ENCODE data around the gene NPBWR2.
A peak's percentile ranks its signal among the peaks of the same experiment; 100 is the strongest.

DNA sequence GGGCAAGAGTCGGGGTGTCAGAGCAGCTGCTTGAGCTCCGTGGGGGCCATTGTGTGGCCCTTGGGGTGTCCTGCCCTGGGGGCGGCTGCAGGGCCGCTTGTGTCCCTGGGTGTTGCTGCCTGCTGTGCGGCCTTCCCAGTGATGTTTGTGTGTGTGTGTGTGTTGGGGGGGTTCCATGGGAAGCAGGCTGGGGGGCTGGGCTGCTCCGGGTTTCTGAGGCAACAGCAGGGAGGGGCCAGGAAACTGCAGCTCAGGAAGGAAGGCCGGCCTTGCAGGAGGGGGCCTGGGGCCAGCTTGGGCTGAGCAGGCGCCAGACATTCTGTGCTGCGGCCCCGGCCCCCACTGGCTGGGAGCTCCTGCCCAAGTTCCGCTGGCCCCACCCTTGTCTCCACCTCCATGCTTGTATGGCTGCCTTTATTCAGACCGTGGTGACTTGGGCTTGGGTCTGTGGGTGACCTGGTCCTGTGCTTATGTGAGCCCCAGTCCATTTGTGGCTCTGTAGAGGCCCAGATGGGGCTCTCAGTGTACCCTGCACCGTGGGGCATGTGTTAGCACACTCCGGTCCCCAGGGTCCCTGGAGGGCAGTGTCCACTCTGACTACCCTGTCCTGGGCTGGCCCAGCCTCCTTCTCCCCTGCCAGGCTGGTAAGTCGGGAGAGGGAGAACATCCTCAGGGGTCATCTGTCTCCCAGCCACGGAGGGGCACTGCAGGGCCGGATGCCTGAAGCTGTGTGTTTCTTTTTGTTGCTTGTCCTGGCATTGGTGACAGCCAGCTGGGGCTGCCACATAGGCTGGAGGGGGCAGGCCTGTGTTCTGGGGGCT, 53.3 kb downstream of the NPBWR2 start:
- TF ChIP-seq, protein P1, sequence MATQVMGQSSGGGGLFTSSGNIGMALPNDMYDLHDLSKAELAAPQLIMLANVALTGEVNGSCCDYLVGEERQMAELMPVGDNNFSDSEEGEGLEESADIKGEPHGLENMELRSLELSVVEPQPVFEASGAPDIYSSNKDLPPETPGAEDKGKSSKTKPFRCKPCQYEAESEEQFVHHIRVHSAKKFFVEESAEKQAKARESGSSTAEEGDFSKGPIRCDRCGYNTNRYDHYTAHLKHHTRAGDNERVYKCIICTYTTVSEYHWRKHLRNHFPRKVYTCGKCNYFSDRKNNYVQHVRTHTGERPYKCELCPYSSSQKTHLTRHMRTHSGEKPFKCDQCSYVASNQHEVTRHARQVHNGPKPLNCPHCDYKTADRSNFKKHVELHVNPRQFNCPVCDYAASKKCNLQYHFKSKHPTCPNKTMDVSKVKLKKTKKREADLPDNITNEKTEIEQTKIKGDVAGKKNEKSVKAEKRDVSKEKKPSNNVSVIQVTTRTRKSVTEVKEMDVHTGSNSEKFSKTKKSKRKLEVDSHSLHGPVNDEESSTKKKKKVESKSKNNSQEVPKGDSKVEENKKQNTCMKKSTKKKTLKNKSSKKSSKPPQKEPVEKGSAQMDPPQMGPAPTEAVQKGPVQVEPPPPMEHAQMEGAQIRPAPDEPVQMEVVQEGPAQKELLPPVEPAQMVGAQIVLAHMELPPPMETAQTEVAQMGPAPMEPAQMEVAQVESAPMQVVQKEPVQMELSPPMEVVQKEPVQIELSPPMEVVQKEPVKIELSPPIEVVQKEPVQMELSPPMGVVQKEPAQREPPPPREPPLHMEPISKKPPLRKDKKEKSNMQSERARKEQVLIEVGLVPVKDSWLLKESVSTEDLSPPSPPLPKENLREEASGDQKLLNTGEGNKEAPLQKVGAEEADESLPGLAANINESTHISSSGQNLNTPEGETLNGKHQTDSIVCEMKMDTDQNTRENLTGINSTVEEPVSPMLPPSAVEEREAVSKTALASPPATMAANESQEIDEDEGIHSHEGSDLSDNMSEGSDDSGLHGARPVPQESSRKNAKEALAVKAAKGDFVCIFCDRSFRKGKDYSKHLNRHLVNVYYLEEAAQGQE (IDR thresholded peaks at IDR 0.05; ENCODE audit: insufficient read depth in 1 of 2, low read depth in 2 of 2, low read length in 2 of 2): 0 out of 4 replicates have a peak, but pooled peaks of 1 of the 2 experiments have one; percentile 29
- no peak for TF ChIP-seq SIN3A (IDR thresholded peaks at IDR 0.05; ENCODE audit: borderline replicate concordance, insufficient read depth, low read length)
- TF ChIP-seq TAF1 (IDR thresholded peaks at IDR 0.05; ENCODE audit: borderline replicate concordance, insufficient read depth, low read length): no peak
- peak; percentile 63 for TF ChIP-seq POLR2AphosphoS5 (IDR thresholded peaks at IDR 0.05; ENCODE audit: low read depth, low read length)
